Testis (tissue), 2 donors: ENCODE results near the gene PHGDH.

ENCODE experiments used
- CTCF ChIP-seq, 3 experiments: fragments of 450-650 bp in 2 of 3; fragments of 200-600 bp in 1 of 3; sonication (generic) in 1 of 3; IDR thresholded peaks; one replicate each; pipeline ENCODE4 v1.5.1; 2016 to 2019; ENCODE audit warnings: antibody characterized with exemption in 3 of 3, mild to moderate bottlenecking in 2 of 3, moderate library complexity in 1 of 3
- POLR2A ChIP-seq: fragments of 450-650 bp; IDR thresholded peaks from one replicate; pipeline ENCODE4 v1.6.1; 2017; ENCODE audit warnings: antibody characterized with exemption, mild to moderate bottlenecking, moderate library complexity

- TF ChIP-seq CTCF (IDR thresholded peaks at IDR 0.05) = no peak
- no peak for TF ChIP-seq POLR2A
Measured at GRCh38 chr1:119748040-119748439, 36.3 kb downstream of the PHGDH start.
